C1 segment of cervical spinal cord (tissue), 14 donors: ENCODE data around the gene CADM3.

Experiments used
- DNase-seq, 14 donors: peaks; one replicate each; lab custom pipeline; 2025; lab: John Stamatoyannopoulos, UW

CADM3 gene

DNA sequence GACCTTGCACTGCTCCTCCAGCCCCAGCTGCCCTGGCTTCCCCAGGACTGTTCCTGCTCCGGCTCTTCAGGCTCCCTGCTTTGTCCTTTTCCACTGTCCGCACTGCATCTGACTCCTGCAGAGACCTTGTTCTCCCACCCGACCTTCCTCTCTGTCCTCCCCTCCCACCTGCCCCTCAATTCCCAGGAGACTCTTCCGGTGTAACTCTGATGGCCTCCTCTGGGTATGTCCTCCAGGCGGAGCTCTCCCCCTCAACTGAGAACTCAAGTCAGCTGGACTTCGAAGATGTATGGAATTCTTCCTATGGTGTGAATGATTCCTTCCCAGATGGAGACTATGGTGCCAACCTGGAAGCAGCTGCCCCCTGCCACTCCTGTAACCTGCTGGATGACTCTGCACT lies 33.8 kb downstream of the CADM3 start:
- DNase-seq = no peak

DNA sequence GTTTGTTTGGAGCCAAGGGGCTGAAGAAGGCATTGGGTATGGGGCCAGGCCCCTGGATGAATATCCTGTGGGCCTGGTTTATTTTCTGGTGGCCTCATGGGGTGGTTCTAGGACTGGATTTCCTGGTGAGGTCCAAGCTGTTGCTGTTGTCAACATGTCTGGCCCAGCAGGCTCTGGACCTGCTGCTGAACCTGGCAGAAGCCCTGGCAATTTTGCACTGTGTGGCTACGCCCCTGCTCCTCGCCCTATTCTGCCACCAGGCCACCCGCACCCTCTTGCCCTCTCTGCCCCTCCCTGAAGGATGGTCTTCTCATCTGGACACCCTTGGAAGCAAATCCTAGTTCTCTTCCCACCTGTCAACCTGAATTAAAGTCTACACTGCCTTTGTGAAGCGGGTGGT lies 34.7 kb downstream of the CADM3 start:
- DNase-seq = peak in 1 of 14 donors; percentile 59

DNA sequence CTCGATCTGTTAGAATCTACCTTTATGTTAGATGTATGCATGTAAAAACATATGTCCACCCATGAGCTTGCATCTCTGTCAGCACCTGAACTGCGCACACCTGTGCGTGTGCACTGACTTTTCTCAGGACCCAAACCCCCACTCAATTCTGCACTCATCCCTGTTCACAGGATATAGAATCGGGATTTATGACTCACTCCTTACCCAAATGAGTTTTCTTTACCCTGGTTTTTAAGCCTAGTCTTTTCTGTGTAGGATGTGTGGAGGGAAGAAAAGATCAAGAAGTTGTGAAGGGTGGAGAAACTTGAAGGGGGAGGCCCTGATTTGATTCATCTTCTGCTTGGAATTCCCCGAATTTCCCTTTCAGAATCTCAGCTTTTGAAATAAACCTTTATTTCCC lies 35.7 kb downstream of the CADM3 start:
- DNase-seq = no peak

DNA sequence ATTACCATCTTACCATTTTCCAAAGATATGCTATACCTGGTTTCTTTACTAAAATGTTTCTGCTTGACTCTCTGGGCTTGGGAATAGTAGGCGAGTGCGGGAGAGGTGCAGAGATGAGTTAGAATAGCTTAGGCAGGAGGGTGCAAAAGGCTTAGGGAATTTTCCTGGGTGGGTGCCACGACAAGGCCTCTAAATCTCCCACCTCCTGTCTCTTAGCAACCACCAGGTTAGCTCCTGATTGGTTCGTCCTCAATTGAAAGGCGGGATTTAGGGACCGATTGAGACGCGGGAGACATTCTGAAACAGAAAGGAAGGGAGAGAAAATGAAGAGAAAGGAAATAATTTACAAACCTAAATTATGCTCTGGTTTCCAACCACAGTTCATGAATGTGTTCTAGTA lies 36.4 kb downstream of the CADM3 start:
- DNase-seq = peak in 1 of 14 donors; percentile 87

DNA sequence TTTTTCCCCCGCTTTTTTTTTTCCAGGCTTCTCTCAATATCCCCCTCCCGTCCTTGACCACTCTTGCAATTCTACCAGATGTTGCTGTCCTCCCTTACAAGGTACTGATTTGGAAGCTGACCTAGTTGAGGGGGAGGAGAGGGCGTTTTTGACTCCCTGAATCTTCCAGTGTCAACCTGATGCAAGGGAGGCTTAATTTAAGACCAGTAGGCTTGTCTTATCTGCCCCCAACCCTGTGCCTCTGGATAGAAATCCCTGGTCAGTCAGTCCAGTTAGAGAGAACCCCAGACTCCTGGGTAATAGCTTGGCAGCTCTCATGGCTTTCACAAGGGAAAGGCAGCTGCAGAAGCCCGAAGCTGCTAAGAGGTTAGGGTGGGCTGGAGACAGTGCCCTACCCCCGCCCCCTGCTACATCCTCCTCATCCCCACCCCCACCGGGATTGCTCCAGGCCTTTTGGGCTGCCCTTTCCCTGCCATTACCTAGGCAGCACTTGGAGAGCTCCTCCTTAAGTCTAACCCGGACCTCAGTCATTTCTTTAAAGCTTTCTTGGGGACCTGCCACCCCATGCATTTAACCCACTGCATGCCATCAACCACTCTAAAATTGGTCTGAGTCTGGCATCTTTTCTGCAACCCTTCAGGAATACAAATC lies 36.9 kb downstream of the CADM3 start:
- DNase-seq = no peak

DNA sequence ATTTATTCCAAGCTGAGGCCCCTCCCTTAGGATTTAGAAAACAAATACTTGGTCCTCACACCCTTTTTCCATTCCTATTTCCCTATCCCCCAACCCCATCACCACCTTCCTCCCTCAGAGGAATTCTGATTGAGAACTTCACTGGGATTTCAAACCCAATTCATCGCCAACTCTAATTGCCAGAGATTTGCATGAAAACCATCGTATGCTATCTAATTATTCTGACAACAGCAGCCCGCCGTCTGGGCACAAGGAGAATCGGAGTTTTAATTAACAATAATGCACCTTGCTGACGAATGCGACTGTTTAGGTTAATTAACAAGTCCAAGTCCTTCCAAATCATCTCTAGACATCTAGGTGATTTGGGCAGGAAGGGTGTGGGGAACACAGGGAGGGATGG lies 37.6 kb downstream of the CADM3 start:
- DNase-seq = no peak

DNA sequence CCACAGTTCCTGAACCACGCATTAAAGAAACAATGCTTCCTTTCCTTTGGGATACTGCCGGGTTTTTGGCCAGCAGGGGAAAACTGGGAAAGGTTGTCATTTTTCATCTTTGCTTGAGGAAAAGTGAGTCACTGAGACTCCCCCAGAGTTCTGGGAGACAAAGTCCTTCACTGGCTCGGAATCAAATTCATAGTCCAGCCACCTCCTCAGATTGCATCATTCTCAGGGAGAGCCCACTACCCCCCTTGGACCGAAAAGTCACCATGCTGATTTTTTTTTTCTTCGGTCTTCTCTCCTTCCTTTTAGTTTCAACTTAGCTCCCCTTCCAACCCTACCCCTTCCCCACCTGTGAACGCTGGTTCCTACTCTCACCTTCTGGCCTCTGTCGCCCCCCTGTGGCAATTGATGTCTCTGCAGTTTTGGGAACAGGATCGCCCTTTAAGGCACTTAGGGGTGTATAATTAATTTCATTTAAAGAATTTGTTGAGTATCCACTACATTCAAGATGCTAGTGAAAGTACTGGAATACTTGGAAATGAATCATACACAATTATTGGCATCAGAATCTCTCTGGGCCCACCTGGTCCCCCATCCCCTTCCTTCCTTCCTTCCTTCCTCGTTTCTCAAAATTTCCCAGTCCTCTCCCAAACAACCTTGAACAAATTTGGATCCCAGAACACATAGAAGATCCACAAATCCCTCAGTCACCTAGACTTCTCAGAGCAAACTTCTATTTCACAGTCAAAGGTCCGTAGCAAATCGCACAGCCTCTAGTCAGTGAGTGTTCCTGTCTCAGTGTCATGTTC lies 40.1 kb downstream of the CADM3 start:
- peak in 5 of 14 donors; percentile 12 to 43 (median 17) for DNase-seq

DNA sequence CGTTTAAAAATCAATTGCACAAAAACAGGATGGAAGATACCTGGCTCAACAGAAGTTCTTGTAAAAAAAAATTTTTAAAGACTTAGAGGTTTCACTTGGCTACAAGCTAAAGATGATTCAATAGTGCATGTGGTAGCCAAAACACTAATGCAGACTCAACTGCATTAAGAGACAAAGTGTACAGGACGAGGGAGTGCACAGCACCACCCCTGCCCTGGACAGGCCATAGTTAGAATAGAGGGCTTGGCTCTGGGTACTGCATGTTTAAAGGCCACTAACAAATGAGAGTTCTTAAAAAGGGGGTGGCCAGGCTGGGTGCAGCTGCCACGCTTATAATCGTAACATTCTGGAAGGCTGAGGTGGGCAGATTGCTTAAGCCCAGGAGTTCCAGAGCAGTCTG lies 41.2 kb downstream of the CADM3 start:
- no peak for DNase-seq

DNA sequence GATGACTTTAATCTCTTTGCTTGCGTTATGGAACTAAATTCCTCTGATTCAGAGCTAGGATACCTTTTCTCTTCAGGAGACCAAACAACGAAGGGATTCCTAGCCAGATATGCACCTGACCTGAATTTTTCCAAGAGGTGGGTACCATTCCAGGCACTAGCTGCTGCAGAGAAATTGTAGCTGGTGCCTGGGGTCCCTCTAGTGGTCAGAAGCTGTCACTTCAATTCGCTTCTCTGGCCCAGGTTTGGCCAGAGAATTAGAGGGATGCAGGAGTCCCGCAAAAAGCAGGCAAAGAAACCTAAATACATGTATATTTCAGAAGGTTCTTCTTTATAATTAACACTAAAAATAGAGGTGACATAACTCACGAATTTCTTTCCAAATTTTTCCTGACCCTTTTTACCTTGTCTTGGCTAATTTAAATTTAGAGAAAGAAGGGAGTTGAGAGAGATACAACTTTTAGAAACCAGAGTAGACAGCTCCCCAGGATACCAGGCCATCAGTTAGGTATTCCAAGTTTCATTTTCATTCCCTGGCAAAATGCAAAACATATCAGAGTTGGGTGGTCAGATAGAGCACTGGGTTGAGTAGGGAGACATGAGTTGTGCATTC lies 42.8 kb downstream of the CADM3 start:
- peak in 7 of 14 donors; percentile 4 to 20 (median 16) for DNase-seq

DNA sequence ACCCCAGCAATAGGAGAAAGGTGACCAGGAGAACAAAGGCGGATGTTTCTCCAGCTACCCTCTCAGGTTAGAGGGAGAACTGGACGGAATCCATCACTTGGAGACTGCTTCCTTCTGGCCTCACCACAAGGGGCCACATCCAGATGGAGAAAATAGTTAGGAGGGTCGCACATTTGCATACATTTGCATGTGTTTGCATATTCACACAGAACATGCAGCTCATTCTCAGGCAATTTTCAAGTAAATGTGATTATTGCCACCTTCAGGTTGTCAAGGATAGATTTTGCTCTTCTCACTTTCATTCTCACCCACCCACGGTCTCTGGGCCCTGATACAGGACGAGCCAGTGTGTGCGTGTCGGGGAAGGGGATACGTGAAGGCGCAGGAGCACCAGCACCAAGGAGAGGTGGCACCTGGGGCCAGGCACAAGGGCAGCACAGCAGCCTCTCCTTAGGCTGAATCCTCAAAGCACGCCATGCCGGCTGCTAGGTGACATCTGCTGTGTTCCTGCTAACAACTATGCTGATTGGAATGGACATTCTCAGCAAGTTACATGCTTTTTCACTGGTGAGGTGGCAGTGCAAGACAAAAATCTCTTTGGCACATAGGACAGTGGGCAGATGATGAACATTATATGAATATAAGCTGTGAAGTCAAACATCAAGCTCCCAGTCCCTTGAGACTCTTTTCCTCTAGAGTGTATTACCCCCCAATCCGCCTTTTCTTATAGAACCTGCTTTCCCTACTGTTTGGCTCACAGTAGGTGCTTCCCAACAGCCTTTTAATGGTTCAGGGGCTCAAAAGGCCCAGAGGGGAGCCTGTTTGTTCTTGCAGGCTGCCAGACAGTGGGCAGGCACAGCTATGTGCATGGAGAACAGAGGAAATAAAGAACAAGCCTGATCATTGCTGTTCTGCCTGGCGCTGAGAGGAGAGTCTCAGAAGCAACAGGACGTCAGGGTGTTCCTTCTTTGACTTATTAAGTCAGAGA lies 47.5 kb downstream of the CADM3 start:
- DNase-seq = no peak

DNA sequence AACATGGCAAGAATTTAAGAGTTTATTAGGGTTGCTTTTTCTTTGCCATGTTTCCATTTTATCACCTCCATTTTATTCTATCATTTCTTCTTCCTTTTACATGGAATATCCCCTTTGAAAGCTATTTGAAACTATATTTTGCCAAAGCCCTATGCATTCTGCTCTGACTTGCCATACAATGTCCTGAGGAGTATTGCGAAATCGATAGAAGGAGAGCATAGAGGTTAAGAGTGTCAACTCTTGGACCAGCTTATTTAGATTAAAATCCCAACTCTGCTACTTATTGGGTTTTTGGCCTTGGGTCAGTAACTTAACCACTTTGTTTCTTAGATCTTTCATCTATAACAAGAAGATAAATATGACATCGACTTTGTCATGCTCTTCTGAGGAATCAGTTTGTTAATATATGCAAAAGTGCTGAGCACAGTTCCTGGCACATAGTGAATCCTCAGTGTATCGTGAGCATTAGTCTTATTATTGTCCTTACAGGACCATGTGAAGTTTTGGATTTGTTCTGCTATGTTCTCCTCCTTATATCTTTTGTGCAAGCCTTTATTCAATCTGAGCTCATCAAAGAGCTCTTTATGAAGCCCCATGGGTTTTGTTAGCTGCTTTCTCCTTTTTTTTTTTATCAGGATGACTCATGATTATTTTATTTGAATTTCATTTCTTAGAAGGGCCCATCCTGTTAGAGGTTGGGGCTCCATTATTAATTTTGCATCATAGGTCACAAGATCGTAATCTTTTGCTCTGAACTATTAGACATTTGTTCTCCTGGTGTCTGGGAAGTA lies 50.9 kb downstream of the CADM3 start:
- no peak for DNase-seq

DNA sequence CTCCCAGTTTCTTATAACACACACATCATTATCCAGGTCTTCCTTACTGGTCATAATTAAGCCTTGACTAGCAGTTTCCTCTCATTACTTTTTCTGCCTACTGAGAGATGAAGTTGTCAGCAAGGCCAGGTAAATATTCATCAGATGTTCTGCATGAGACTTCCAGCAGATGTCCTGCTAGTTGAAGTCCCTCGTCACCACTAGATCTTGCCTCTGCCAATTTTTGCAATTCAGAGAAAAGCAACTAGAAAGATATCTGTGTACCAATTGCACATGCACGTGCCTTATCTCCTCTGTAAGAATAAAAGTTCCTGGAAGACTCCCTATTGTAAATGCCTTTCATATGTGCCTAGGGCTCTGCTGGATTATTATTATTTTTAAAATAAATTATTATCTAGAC lies 51.6 kb downstream of the CADM3 start:
- DNase-seq = no peak

DNA sequence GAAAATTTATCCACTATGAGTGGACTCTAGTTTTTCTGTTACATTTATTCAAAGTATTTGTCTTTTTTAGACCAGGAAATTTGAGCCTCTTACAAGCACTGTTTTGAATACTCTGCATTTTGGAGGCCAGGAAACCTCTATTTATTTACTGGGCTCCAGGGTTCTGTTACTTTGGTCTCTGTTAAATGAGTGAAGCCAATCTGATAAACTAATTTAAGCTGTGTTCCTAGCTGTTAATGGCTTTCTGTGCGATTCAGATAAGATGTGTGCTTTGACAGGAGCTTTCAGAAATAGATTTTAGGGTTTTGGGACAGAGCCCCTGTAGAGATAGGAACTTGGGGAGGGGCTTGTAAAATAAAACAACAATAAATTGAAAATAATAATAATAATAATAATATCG lies 57.1 kb downstream of the CADM3 start:
- no peak for DNase-seq

DNA sequence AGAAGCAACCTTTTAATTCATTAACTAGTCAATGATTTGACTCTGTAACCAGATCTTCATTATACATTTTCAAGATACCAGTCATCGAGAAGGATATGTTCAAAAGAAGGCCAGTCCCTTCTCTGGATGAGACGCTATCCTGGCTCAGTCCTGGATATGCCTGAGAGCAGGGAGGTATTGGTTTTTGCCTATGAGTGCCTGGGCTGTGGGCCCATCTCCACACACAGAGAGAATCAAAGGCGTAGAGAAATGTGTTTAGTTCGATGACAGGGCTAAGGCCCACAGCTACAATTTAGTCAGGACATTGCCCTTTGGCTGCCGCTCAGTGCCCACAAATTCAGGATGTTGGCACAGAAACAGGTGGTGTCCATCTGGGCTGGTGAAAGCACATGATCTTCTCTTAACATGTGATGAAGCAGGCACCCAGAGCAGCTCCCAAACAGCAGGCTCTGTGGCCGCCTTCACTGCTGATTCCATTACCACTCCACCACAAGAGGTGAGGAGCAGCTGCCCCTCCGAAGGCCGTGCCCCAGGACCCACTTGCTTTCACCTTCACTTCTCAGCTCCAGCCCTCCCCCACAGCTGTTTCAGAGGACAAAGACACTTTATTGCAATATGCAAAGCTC lies 58.0 kb downstream of the CADM3 start:
- peak in 1 of 14 donors; percentile 77 for DNase-seq

DNA sequence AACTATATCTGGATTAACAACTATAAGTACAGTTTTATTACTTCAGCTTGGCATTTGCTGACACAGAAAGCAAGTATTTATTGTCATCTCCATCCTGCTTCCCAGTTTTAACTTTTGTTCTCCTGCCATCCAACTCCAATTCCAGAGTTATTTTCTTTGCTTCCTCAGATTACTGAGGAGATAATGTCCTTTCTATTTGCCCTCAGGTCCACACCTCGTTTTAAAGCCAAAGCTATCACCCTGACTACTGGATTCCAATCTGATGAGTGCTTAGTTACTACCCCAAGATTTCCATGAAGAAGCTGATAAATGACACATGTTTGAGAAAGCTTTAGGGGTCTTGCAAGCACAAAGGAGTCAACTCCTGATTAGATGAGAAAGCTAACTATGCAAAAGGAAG lies 58.5 kb downstream of the CADM3 start:
- DNase-seq = no peak

DNA sequence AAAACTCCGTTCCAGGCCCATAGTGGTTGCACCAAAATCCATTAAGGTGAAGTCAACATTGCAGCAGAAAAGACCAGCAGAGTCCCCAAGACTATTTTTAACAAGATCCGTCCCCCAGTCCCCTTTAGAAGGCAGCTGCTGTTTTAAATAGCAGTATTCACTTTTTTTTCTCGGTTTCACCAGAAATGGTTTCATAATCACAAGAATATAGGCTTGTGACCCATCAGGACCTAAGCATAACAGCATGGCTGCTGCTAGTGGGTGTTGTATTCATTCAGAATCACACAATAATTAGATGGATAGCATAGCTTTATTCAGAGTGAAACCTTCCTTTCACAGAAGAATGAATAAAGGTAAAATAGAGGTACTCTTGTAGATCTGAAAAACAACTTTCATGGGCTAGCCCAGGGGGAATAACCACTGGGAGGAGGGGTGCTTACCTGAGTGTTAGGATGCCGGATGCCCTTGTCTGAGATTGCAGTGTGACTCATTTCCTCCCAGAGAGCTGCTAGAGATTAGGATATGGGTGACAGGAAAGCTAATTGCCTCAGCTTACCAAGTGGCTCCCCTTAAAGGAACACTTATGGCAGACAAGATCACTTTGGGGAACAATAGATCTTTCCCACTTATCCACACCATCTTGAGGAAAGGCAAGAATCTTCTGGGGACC lies 68.3 kb downstream of the CADM3 start:
- no peak for DNase-seq

DNA sequence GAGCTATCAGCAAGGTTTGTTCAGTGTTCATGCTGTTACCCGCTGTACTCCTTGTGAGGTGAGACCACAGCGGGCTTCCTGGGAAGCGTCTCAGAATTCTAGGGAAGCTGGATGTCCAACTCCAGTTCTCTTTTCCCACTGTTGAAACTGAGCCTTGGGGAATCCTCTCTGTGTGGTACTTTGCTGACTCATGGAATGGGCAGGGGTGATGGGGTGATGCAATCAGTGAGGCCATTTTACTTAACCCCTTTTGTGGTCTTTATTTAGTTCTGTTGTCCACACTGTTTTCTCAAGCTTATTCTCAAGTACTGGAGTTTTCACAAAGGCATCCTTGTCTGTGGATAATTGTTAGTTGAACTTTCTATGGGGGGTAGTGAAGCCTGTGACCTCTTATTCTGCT lies 75.9 kb downstream of the CADM3 start:
- no peak for DNase-seq

DNA sequence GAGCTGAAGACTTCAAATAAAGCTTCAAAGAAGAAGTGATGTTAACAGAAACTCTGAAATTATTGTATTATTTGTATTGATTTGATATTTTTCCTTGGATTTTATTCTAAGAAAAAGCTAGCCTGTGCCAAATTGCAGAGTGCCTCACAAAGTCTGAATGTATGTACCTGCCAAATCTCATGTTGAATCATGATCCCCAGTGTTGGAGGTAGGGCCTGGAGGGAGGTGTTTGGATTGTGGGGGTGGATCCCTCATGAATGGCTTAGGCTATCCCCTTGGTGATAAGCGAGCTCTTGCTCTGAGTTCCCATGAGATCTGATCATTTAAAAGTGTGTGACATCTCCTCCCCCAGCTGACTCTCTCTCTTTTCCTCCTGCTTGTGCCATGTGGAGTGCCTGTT lies 76.9 kb downstream of the CADM3 start:
- DNase-seq = no peak

DNA sequence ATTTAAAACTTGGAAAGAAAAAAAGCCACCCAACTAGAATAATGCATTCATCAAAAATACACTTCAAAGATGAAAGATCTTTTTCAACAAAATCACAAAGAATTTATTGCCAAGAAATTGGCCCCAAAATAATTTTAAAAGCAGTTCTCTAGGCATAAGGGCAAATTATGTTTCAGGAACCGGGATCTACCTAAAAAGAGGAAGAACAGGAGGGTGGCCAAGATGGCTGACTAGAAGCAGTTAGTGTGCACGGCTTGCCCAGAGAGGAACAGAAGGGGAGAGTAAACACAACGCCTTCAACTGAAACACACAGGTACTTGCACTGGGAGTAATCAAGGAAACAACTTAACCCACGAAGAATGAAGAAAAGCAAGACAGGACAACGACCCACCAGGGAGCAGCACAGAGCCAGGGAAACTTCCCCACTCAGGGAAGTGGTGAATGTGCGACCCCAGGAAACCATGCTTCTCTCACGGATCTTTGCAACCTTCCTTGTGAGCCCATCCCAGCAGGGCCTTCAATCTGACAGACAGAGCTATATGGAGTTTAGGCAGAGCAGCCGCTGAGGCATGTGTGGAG lies 79.3 kb downstream of the CADM3 start:
- DNase-seq = no peak
